Neural progenitor cell (in vitro differentiated cells): ENCODE measurements around the gene ZC3H18. TPM values are rescaled to one million over a fixed set of nuclear protein-coding genes. Genes with fewer than 3 reads are reported as not detected.

Source experiments
- DNase-seq: peaks from one replicate; pipeline ENCODE4 v3.0.0-alpha.2; 2016; ENCODE audit warnings: low spot score
- H2AFZ ChIP-seq: fragments of 200-600 bp; sonication (generic); replicated peaks from 2 replicates; pipeline ENCODE4 v1.6.1; 2016; ENCODE audit warnings: antibody characterized with exemption
- H3F3A ChIP-seq: fragments of 200-600 bp; sonication (generic); 2 replicates; pipeline ENCODE4 v1.6.1; 2016; ENCODE audit warnings: antibody characterized with exemption, low read depth
- H3K27ac ChIP-seq: fragments of 200-600 bp; sonication (generic); 2 replicates; pipeline ENCODE4 v1.5.1; 2016; ENCODE audit warnings: mild to moderate bottlenecking
- H3K27me3 ChIP-seq: fragments of 200-600 bp; sonication (generic); 2 replicates; pipeline ENCODE4 v1.6.1; 2016; ENCODE audit warnings: mild to moderate bottlenecking, moderate library complexity
- H3K36me3 ChIP-seq: fragments of 200-600 bp; sonication (generic); 2 replicates; pipeline ENCODE4 v1.5.1; 2016
- H3K4me1 ChIP-seq: fragments of 200-600 bp; sonication (generic); 2 replicates; pipeline ENCODE4 v1.6.1; 2016; ENCODE audit warnings: mixed run types
- H3K4me2 ChIP-seq: fragments of 200-600 bp; sonication (generic); 2 replicates; pipeline ENCODE4 v1.6.1; 2016
- H3K4me3 ChIP-seq: fragments of 200-600 bp; sonication (generic); 2 replicates; pipeline ENCODE4 v1.5.1; 2016
- H3K79me2 ChIP-seq: fragments of 200-600 bp; sonication (generic); 2 replicates; pipeline ENCODE4 v1.6.1; 2016; ENCODE audit warnings: low read depth
- H3K9ac ChIP-seq: fragments of 200-600 bp; sonication (generic); 2 replicates; pipeline ENCODE4 v1.6.1; 2016
- H3K9me3 ChIP-seq: fragments of 200-600 bp; sonication (generic); 2 replicates; pipeline ENCODE4 v1.5.1; 2016; ENCODE audit warnings: low read depth
- H4K20me1 ChIP-seq: fragments of 200-600 bp; sonication (generic); 2 replicates; pipeline ENCODE4 v1.6.1; 2016; ENCODE audit warnings: low read depth
- H3K27ac Mint-ChIP-seq: 3 replicates; pipeline ENCODE4 v1.8.0; 2021; ENCODE audit warnings: mixed read lengths
- H3K27me3 Mint-ChIP-seq: 2 replicates; pipeline ENCODE4 v1.8.0; 2022; ENCODE audit warnings: low read depth, mild to moderate bottlenecking, inconsistent platforms, moderate library complexity, mixed read lengths; ENCODE audit not compliant: insufficient read depth
- H3K36me3 Mint-ChIP-seq: 3 replicates; pipeline ENCODE4 v1.8.0; 2021; ENCODE audit warnings: mixed read lengths
- H3K4me1 Mint-ChIP-seq: 3 replicates; pipeline ENCODE4 v1.8.0; 2021; ENCODE audit warnings: mixed read lengths
- H3K4me3 Mint-ChIP-seq: 3 replicates; pipeline ENCODE4 v1.8.0; 2021; ENCODE audit warnings: mild to moderate bottlenecking, moderate library complexity, mixed read lengths
- H3K9me3 Mint-ChIP-seq: 3 replicates; pipeline ENCODE4 v1.8.0; 2020; ENCODE audit warnings: mixed read lengths
- EZH2 ChIP-seq: fragments of 200-600 bp; sonication (generic); IDR thresholded peaks from 2 replicates; pipeline ENCODE4 v1.6.1; 2017; ENCODE audit warnings: antibody characterized with exemption, mild to moderate bottlenecking, moderate library complexity
- EZH2phosphoT487 ChIP-seq: fragments of 200-600 bp; sonication (generic); IDR thresholded peaks from 2 replicates; pipeline ENCODE4 v1.6.1; 2017; ENCODE audit warnings: antibody characterized with exemption
- total RNA-seq: library from RNA; depleted of rRNA; stranded (reverse); fragments of >200 nt; gene quantifications from 2 replicates; pipeline ENCODE4 v1.2.3, GENCODE V29; 2015; ENCODE audit warnings: low replicate concordance
- TF ChIP-seq, protein P1 (sequence below): fragments of 200-600 bp; sonication (generic); IDR thresholded peaks from 2 replicates; pipeline ENCODE4 v1.5.1; 2017; ENCODE audit warnings: antibody characterized with exemption, mild to moderate bottlenecking

Gene ZC3H18
- total RNA-seq, 1 donor from 2014 or later, result 24.2 TPM

DNA sequence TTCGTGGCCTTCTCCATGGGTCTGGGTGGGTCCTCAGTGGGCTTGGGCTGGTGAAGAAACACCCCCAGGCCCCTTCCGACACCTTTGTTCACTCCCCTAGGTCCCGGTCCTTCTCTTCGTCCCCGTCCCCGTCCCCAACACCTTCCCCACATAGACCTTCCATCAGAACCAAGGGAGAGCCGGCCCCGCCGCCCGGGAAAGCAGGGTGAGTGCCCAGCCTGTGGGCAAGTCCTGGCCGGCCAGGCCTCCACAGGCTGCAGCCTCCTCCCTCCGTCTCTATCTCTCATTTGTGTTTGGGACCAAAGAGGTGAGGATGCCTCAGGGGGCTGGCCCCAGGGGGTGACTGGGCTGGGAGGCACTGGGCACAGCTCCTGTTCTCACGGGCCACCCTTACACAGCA lies 53.7 kb downstream of the ZC3H18 start:
- H3K27ac Mint-ChIP-seq, result no peak overlapping the region

DNA sequence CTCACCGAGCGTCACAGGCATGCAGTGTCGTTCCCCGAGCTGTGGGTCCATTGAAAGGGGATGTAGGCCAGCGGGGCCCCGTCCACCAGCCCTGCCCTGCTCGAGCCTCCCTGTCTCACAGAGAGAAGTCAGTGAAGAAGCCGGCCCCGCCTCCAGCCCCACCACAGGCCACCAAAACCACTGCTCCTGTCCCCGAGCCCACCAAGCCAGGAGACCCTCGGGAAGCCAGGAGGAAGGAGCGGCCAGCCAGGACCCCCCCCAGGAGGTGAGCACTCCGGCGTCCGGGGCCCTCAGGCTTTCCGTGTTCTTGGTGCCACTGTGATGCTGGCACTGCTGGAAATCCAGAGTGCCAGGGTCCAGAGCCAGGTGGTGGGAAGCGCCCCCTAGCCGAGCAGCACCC lies 54.3 kb downstream of the ZC3H18 start:
- peaks cover 6% of the 10 kb centered on the region for H3F3A ChIP-seq
- Mint-ChIP-seq H3K27ac (no peak overlapping the region), H3K4me3 (no peak overlapping the region), H3K27me3 (peaks cover 2% of the 10 kb centered on the region), H3K9me3 (no peaks in the 10 kb centered on the region), H3K4me1 (no peaks in the 10 kb centered on the region), H3K36me3 (peaks cover 10% of the 10 kb centered on the region)
- H3K36me3 ChIP-seq, result no peaks in the 10 kb centered on the region
- H3K9me3 ChIP-seq, result no peaks in the 10 kb centered on the region
- H3K4me2 ChIP-seq, result no peak overlapping the region
- DNase-seq, result no peak
- peaks cover 6% of the 10 kb centered on the region for H4K20me1 ChIP-seq
- H3K4me1 ChIP-seq, result no peaks in the 10 kb centered on the region
- H3K27ac ChIP-seq, result no peak overlapping the region
- H3K79me2 ChIP-seq, result peaks cover 4% of the 10 kb centered on the region
- H3K4me3 ChIP-seq, result no peak overlapping the region
- H2AFZ ChIP-seq, result no peak overlapping the region
- H3K27me3 ChIP-seq, result no peaks in the 10 kb centered on the region
- H3K9ac ChIP-seq, result no peak overlapping the region
- TF ChIP-seq, protein P1, sequence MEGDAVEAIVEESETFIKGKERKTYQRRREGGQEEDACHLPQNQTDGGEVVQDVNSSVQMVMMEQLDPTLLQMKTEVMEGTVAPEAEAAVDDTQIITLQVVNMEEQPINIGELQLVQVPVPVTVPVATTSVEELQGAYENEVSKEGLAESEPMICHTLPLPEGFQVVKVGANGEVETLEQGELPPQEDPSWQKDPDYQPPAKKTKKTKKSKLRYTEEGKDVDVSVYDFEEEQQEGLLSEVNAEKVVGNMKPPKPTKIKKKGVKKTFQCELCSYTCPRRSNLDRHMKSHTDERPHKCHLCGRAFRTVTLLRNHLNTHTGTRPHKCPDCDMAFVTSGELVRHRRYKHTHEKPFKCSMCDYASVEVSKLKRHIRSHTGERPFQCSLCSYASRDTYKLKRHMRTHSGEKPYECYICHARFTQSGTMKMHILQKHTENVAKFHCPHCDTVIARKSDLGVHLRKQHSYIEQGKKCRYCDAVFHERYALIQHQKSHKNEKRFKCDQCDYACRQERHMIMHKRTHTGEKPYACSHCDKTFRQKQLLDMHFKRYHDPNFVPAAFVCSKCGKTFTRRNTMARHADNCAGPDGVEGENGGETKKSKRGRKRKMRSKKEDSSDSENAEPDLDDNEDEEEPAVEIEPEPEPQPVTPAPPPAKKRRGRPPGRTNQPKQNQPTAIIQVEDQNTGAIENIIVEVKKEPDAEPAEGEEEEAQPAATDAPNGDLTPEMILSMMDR, result no peak
- TF ChIP-seq EZH2 (no peak), EZH2phosphoT487 (no peak)

More for the DNA sequence above, 53.7 kb downstream of the ZC3H18 start:
- no peak overlapping the region for H3K27ac ChIP-seq
- H3K9ac ChIP-seq, result no peak overlapping the region
- peaks cover 8% of the 10 kb centered on the region for H3K79me2 ChIP-seq
- peaks cover 11% of the 10 kb centered on the region for H3K36me3 Mint-ChIP-seq
- H3K9me3 ChIP-seq, result no peaks in the 10 kb centered on the region
- peaks cover 2% of the 10 kb centered on the region for H3K27me3 Mint-ChIP-seq
- peaks cover 2% of the 10 kb centered on the region for H3K4me1 Mint-ChIP-seq
- TF ChIP-seq EZH2phosphoT487 (no peak), EZH2 (no peak)
- TF ChIP-seq, protein P1, result no peak
- H3K27me3 ChIP-seq, result no peaks in the 10 kb centered on the region
- H3K4me1 ChIP-seq, result no peaks in the 10 kb centered on the region
- H4K20me1 ChIP-seq, result peaks cover 12% of the 10 kb centered on the region
- DNase-seq, result no peak
- no peaks in the 10 kb centered on the region for H3K36me3 ChIP-seq
- no peak overlapping the region for H3K4me3 ChIP-seq
- peaks cover 5% of the 10 kb centered on the region for H3F3A ChIP-seq
- no peak overlapping the region for H2AFZ ChIP-seq
- no peak overlapping the region for H3K4me2 ChIP-seq
- no peak overlapping the region for H3K4me3 Mint-ChIP-seq
- no peaks in the 10 kb centered on the region for H3K9me3 Mint-ChIP-seq

DNA sequence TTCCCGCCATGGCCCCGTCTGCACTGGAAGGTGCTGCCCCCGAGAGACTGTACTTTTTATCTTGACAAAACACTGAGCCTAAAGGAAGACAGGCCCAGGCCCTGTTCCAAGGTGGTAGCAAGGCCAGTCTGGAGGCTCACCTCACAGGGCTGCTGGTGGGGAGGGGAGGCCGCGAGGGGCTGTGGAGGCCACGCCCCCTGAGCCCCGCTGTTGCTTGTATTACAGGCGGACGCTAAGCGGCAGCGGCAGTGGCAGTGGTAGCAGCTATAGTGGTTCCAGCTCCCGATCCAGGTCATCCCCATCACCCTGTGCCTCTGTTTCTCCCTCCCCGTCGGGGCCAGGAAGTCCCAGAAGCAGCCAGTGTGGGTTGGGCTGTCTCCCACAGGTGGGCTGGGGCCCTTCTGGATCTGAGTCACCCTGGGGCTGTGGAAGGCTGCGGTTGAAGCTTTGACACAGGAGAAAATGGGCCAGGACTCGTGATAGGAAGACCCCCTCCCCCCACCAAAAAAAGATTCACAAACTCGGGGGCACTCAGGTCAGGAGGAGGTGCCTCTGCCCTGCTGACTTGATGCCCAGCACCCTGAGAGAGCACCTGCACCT lies 54.9 kb downstream of the ZC3H18 start:
- Histone ChIP-seq H3K9me3 (no peaks in the 10 kb centered on the region), H3K4me2 (no peak overlapping the region), H3K27ac (no peak overlapping the region), H3K9ac (no peak overlapping the region), H3K36me3 (no peaks in the 10 kb centered on the region), H3K4me1 (no peaks in the 10 kb centered on the region), H3K79me2 (no peaks in the 10 kb centered on the region), H3K4me3 (no peak overlapping the region), H2AFZ (no peak overlapping the region), H3K27me3 (no peaks in the 10 kb centered on the region), H3F3A (peaks cover 6% of the 10 kb centered on the region), H4K20me1 (peaks cover 6% of the 10 kb centered on the region)
- H3K4me3 Mint-ChIP-seq, result no peak overlapping the region
- no peak for DNase-seq
- H3K9me3 Mint-ChIP-seq, result no peaks in the 10 kb centered on the region
- TF ChIP-seq, protein P1, result no peak
- TF ChIP-seq EZH2 (no peak), EZH2phosphoT487 (no peak)
- no peaks in the 10 kb centered on the region for H3K4me1 Mint-ChIP-seq
- H3K27me3 Mint-ChIP-seq, result peaks cover 2% of the 10 kb centered on the region
- H3K27ac Mint-ChIP-seq, result no peak overlapping the region
- H3K36me3 Mint-ChIP-seq, result peaks cover 12% of the 10 kb centered on the region
